GM12878 (cell line): ENCODE data around the gene ANKRD66. TPM values are rescaled to one million over a fixed set of nuclear protein-coding genes. Genes with fewer than 3 reads are reported as not detected.

ENCODE experiments used
- CBX3 ChIP-seq: fragments of 200-600 bp; sonication (generic); IDR thresholded peaks from 2 replicates; pipeline ENCODE4 v1.6.1; 2016; ENCODE audit warnings: low read depth, borderline replicate concordance
- CHD1 ChIP-seq: IDR thresholded peaks from 2 replicates; pipeline ENCODE4 v1.6.1; 2012; ENCODE audit warnings: low read depth, low read length, improper control_type of control experiment
- HDAC2 ChIP-seq: fragments of 200-600 bp; sonication (generic); IDR thresholded peaks from 2 replicates; pipeline ENCODE4 v1.6.1; 2017
- LARP7 ChIP-seq: fragments of 450-650 bp; IDR thresholded peaks from 2 replicates; pipeline ENCODE4 v1.6.1; 2017; ENCODE audit warnings: mild to moderate bottlenecking
- MEF2A ChIP-seq: IDR thresholded peaks from 2 replicates; pipeline ENCODE4 v1.6.1; 2011; ENCODE audit warnings: low read depth, mild to moderate bottlenecking, low read length, moderate library complexity; ENCODE audit not compliant: insufficient read depth
- NRF1 ChIP-seq: conservative IDR thresholded peaks from 2 replicates; pipeline ENCODE4 v1.6.1; 2011; ENCODE audit warnings: mild to moderate bottlenecking, low read depth, low read length, improper control_type of control experiment
- PAX8 ChIP-seq: fragments of 450-650 bp; IDR thresholded peaks from 2 replicates; pipeline ENCODE4 v1.6.1; 2017; ENCODE audit warnings: mild to moderate bottlenecking, moderate library complexity
- SP1 ChIP-seq: IDR thresholded peaks from one replicate; pipeline ENCODE4 v1.6.1; 2011; ENCODE audit warnings: low read depth, low read length
- SREBF2 ChIP-seq: IDR thresholded peaks from 2 replicates; pipeline ENCODE4 v1.6.1; 2012; ENCODE audit warnings: mild to moderate bottlenecking, low read length
- SUPT20H ChIP-seq: IDR thresholded peaks from 2 replicates; pipeline ENCODE4 v1.6.1; 2011; ENCODE audit warnings: low read depth, mild to moderate bottlenecking, low read length, moderate library complexity, borderline replicate concordance; ENCODE audit not compliant: control insufficient read depth
- WRNIP1 ChIP-seq: IDR thresholded peaks from 2 replicates; pipeline ENCODE4 v1.6.1; 2011; ENCODE audit warnings: low read depth, low read length, improper control_type of control experiment, borderline replicate concordance
- polyA plus RNA-seq, 11 experiments: library from polyadenylated mRNA; depleted of rRNA in 4 of 11; unstranded in 6 of 11; stranded (reverse) in 5 of 11; fragments of >200 nt; fragmentation: Nextera tagmentation in 4 of 11; fragmentation: Illumina TruSeq in 1 of 11; extraction: Ambion mirVana in 4 of 11; extraction: Trizol in 1 of 11; gene quantifications; 1 replicate in 1 of 11; 2 replicates in 10 of 11; pipeline versions ENCODE4 v1.2.1 to v1.2.3, GENCODE V29; 2011 to 2016; ENCODE audit warnings: inconsistent platforms in 2 of 11, missing spikeins in 2 of 11, low read depth in 1 of 11
- total RNA-seq, 4 experiments: library from RNA; depleted of rRNA in 3 of 4; stranded (reverse); fragments of >200 nt in 3 of 4; fragmentation: Illumina TruSeq in 1 of 4; extraction: Trizol in 1 of 4; gene quantifications; 2 replicates each; pipeline versions ENCODE4 v1.2.1 to v1.2.3, GENCODE V29; 2013 to 2021
- TF ChIP-seq, protein P1 (sequence below), 3 experiments: IDR thresholded peaks in 2 of 3; conservative IDR thresholded peaks in 1 of 3; 2 replicates each; pipeline ENCODE4 v1.5.1; 2011; ENCODE audit warnings: low read depth in 3 of 3, low read length in 3 of 3, mild to moderate bottlenecking in 3 of 3, control low read depth in 2 of 3, moderate library complexity in 2 of 3, inconsistent platforms in 1 of 3, mixed read lengths in 1 of 3; ENCODE audit not compliant: control insufficient read depth in 2 of 3, insufficient read depth in 1 of 3; ENCODE audit errors: extremely low read depth in 1 of 3
- TF ChIP-seq, protein P2 (sequence below): IDR thresholded peaks from 2 replicates; pipeline ENCODE4 v1.6.1; 2011; ENCODE audit warnings: borderline replicate concordance, low read depth, mild to moderate bottlenecking, moderate library complexity, low read length; ENCODE audit not compliant: insufficient read depth, poor library complexity, severe bottlenecking

Gene ANKRD66
- total and polyA plus RNA-seq, 10 of the 15 experiments (the other 5 are each of a cell fraction or from before 2014, with no cell fraction given), result not detected

DNA sequence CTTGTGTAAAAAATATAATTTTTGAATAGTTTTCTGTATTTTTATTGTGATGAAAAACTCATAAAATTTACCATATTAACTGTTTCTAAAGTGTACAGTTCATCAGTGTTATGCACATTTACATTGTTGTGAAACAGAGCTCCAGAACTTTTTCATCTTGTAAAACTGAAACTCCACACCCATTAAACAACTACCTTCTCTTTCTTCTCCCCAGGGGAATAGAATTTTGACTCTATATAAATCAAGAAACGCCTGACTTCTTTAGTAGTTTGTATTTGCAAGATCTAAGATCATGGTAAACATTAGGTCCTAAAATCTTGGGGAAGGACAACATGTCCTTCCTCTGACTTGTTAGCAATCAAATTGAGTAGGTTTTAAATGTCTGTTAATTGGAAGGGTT is 9.1 kb downstream of the ANKRD66 start (continued):
- TF ChIP-seq, protein P1, sequence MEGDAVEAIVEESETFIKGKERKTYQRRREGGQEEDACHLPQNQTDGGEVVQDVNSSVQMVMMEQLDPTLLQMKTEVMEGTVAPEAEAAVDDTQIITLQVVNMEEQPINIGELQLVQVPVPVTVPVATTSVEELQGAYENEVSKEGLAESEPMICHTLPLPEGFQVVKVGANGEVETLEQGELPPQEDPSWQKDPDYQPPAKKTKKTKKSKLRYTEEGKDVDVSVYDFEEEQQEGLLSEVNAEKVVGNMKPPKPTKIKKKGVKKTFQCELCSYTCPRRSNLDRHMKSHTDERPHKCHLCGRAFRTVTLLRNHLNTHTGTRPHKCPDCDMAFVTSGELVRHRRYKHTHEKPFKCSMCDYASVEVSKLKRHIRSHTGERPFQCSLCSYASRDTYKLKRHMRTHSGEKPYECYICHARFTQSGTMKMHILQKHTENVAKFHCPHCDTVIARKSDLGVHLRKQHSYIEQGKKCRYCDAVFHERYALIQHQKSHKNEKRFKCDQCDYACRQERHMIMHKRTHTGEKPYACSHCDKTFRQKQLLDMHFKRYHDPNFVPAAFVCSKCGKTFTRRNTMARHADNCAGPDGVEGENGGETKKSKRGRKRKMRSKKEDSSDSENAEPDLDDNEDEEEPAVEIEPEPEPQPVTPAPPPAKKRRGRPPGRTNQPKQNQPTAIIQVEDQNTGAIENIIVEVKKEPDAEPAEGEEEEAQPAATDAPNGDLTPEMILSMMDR (IDR thresholded peaks at IDR 0.05 in 2 of 3, conservative IDR thresholded peaks at IDR 0.05 in 1 of 3; ENCODE audit: control insufficient read depth in 2 of 3, extremely low read depth in 1 of 3, insufficient read depth in 1 of 3, low read depth in 3 of 3, low read length in 3 of 3), result no peak
- no peak for TF ChIP-seq CBX3
- no peak for TF ChIP-seq NRF1
- TF ChIP-seq SP1, result no peak
- TF ChIP-seq MEF2A, result no peak
- no peak for TF ChIP-seq PAX8
- TF ChIP-seq LARP7, result no peak
- TF ChIP-seq WRNIP1, result no peak
- TF ChIP-seq SREBF2, result no peak
- no peak for TF ChIP-seq CHD1
- TF ChIP-seq HDAC2, result no peak
- TF ChIP-seq, protein P2, sequence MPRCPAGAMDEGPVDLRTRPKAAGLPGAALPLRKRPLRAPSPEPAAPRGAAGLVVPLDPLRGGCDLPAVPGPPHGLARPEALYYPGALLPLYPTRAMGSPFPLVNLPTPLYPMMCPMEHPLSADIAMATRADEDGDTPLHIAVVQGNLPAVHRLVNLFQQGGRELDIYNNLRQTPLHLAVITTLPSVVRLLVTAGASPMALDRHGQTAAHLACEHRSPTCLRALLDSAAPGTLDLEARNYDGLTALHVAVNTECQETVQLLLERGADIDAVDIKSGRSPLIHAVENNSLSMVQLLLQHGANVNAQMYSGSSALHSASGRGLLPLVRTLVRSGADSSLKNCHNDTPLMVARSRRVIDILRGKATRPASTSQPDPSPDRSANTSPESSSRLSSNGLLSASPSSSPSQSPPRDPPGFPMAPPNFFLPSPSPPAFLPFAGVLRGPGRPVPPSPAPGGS, result no peak
- TF ChIP-seq SUPT20H, result no peak
